ENCODE data around the gene PLPP2.

Gene PLPP2

DNA sequence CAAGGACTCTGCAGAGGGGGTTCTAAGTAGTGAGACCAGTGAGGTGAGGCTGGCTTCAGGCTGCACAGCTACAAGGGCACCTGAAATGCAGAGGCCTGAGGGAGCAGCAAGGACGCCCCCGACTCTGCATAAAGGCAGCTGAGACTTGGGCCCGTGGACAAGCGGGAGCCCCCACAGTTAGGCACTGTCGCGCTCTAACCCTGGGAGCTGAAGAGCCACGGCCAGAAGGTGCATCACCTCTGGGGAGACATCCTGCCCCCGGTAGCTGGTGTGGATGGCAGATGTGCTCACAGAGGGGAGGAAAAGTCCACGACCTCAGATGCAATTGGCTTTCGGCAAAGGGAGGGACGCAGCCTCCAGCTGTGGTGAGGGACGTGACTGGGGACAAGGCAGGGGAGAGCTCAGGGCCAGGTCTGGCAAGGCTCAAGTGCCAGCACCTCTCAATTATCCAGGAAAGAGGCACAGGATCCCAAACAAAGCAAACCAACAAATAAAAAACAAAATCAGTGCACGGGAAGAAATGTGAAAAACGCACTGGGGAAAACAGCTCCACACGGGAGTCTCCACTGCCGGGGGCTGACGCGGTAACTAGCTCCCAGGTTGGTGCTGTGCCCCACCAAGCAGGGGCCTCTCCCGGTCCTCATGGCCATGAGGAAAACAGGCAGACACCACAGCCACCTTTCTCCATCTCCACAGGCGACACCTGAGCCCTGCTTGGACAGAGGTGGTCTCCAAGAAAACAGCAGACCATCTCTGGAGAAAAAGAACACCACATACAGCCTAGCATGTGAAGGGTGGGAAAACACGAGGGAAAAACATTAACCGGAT is 23.0 kb upstream of the PLPP2 start:
- no peak for DNase-seq

DNA sequence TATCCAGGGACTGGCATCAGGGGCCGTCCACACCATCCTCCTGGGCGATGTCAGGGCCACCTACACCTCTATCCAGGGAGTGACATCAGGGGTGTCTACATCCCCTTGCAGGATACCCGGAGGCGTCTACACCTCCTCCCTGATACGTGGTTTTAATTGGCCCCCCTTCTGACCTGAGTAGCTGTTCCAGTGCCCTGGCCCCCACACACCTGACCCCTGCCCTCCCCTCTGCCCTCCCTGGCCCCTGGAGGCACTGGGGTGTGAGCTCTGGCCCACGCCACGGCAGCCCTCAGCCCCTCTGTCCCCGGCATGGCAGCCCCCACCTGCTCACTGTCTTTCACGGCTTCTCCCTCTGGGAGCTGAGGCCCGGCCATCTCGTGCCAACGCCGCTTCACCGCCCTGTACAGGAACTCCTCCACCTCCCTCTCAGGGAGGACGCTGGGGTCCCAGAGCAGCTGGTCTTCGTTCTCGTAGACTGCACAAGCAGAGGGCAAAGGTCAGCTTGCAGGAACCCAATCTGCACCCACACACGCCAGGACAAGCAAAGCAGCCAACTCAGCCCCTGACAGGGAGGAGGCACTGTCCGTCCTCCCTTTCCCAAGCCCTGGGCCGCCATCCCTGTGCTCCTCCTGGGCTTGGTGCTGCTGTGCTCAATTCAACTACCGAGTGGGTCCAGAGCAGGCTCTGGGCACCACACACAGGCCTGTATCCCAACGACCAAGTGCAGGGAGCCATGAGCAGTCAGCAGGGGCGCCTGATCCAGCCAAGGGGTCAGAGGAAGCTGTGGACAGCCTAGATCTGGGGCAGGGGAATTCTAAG is 22.2 kb upstream of the PLPP2 start:
- DNase-seq: no peak

DNA sequence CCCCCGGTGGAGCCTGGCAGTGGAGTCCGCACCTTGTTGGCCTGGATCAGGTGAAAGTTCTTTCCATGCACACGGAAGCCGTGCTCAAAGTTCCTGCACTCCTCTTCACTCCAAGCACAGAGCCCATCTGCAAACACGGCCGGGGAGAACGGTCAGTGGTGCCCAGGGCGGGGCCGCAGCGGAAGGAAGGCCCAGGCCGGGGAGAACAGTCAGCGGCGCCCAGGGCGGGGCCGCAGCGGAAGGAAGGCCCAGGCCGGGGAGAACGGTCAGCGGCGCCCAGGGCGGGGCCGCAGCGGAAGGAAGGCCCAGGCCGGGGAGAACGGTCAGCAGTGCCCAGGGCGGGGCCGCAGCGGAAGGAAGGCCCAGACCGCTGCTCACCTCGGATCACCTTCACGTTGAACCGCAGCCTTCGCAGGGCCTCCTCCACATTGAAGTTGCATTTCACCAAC is 20.6 kb upstream of the PLPP2 start:
- no peak for DNase-seq

DNA sequence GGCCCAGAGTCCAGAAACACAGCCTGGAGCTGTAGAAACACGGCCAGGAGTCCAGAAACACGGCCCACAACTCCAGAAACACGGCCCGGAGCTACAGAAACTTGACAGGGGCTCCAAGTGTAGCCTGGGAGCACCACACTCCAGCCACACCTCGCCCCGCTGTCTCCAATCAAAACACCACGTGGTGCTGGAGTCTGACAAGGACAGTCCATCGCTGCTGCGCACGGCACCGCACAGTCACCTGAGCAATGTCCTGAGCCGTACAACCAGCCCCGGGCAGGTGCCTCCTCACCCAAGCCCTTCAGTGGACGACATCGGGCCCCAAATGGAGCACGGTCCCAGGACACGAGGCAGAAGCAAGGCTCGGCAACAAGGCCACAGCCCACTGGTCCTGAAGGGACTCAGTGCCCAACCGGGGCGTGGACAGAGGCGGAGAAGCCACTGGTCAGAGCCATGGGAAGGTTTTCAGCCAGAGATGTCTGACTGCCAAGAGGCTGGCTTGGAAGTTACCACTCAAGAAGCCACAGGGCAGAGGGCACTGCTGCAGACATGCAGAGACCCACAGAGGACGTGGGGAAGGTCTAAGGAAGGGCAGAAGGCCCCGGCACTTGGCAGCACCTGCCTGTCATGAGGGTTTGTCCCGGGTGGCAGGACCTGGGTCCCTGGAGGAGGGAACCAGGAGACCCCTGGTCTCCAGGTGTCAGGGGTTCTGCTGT is 19.7 kb upstream of the PLPP2 start:
- DNase-seq: no peak

DNA sequence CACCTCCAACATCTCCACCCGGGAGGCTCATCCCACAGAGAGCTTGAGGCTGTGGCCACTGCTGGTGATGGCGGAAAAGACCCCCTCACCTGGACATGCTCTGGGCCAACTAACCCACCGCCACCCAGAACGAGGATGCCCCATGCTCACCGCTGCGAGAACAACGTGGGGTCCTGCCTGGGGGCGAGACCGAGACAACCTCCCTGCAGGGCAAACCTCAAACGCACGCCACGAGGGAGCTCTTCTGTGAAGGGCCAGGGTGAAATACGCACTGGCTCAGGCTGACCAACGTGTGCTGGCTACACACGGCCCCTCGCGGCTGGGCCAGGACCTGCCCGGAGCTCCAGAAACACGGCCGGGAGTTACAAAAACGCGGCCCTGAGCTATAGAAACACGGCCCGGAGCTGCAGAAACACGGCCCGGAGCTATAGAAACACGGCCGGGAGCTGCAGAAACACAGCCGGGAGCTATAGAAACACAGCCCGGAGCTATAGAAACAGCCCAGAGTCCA is 19.0 kb upstream of the PLPP2 start:
- no peak for DNase-seq

DNA sequence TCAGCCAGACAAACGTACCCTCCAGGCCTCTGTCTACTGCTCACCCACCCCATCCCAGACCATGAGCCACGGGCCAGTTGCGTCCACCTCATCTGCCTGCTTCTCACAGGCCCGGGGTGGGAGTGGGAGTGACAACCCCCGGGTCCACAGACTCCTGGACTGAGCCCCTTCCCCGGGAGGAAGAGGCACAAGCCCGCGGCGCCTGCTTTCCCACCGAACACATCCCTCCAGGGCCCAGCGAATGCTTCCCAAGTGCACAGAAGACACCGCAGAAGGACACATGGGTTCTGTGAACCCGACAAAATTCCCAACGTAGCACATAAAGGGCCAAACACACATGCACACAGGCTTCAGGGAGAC is 18.0 kb upstream of the PLPP2 start:
- no peak for DNase-seq

DNA sequence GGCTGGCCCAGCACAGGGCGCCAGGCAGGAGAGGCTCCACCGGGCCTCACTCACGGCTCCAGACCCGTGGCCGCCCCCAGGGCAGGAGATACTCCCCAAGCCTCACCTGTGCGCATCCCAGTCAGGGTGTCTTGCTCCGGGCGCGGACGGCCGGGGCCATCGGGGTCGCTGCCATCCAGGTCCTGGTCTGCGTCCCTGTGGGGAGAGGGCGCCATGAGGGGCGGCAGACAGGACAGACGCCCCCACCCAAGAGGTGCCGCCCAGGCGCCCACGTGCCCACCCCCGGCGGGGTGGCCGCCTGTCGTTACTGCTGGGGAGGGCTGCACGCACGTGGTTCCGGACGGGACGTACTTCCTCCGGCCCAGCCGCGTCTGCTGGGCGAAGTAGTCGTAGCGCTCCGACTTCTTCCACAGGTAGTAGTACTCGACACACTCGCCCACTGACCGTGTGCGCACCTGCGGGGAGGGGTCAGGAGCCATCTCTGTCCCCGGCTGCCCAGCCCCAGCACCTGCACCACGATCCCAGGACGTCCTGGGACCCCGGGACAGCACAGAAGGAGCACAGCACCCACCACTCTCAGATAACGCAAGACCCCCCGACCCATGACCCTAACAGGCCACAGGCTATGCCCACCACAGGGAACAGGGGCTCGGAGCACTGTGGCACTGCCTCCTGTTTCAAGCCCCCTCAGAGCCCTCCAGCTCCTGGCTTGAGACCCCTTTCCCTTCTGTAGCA is 17.4 kb upstream of the PLPP2 start:
- no peak for DNase-seq

DNA sequence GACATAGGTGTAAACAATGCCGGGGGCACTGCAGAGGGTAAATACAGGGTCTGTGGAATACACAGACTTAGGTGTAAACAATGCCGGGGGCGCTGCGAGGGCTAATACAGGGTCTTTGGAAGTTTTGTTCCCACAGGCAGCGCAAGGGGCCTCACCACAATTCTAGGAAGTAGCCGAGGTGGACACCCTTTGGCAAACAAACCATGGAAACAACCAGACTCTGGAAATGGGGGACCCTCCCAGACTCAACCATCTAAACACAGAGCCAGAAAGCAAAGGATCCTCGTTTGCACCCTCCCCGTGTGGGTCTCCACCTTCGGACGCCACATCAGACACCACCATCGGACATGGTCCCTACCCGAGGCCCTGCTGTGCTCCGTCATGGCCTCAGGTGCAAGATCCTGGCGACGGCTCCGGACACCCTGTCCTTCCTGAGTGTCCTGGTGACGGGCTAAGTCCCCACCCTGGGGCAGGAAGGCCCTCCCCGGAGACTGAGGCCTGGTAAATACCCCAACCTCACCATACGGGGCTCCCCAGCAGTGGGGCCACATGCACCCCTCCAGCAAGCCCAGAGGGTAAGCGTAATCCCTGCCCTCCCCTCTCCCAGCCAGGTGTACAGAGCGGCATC is 16.7 kb upstream of the PLPP2 start:
- no peak for DNase-seq

DNA sequence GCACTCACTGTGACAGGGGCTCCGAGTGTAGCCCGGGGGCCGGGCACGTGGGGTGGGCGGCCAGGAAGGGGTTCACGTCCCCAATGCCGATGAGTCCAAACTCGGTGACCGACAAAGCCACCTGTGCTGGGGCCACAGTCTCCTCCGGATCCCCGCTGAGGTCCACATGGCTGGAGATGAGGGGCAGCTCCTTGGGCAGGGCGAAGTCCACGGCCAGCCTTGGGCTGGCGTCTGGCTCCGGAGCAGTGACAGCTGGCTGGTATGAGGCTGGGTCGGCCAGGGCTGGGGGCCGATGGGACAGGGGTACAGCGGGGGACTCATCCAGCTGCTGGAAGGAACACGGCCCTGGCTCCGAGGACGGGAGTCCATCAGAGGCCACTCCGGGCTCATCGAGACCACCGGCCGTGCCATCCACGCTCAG is 15.9 kb upstream of the PLPP2 start:
- no peak for DNase-seq

DNA sequence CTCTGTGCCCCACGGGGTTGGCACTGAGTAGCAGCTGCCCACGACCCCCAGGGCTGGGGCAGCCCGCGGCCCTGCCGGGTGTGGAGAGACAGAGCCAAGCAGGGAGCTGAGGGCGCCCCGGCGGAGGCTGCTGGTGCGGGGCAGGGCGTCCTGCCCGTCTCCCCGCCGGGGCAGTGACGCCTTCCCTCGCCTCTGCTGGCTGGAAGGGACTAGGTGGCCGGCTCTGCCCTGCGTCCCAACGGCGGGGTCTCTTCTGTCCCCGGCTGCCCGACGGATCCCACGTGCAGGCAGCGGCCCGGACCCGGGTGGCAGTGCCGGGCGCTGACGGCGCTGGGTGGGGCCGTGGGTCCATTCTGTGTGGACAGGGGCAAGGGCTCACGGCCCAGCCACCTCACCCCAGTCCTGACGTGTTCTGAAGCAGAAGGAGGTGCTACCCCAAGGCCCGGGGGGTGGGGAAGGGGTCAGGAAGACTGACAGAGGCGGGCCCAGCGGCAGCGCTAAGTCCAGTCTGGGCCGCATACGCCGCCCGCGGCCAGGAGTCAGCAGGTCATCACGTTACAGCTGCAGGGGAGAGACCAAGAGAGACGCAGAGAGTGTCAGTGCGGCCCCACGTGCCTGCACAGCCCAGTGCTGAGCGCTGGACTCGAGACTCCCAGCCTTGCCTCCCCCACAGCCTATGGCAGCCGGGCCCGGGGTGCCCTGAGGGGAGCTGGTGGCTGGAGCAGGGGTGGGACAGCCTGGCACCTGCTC is 15.1 kb upstream of the PLPP2 start:
- no peak for DNase-seq

DNA sequence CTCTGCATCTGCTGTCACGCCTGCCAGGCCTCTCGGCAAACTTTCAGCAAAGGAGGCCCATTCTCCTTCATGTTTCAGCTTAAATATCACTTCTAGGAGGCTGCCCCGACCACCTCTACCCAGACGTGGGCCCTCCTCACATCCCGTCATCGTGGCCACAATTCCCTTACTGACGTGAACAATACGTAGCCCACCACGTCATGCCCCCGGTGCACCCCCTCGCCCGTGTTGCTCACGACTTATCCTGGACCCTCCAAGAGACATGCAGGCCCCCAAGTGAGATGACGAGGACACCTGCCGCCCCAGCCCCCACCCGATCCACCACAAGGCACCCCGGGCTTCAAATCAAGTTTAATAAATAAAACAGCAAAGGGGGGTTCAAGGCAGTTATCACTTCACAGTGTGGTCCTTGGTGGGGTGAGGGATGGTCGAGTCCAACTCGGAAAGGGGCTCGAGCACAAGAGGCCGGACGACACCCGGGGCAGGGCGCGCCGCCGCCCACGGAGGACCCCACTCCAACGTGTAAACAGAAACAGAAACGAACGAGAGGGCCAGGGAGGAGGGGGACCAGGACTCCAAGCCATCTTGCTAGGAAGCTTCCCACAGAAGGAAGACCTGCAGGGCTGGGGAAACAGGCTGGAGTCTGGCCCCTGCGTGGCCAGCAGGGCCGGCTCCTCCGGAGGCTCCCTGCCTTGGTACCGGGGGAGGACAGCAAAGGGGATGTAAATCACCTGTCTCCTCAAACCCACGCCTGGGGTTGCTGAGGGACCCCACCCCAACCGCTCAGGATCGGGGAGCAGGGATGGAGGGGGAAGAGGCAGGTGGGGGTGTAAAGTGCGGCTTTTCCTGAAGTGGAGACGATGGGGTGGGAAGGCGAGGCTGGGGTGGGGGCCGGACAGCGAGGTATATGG is 14.3 kb upstream of the PLPP2 start:
- no peak for DNase-seq

DNA sequence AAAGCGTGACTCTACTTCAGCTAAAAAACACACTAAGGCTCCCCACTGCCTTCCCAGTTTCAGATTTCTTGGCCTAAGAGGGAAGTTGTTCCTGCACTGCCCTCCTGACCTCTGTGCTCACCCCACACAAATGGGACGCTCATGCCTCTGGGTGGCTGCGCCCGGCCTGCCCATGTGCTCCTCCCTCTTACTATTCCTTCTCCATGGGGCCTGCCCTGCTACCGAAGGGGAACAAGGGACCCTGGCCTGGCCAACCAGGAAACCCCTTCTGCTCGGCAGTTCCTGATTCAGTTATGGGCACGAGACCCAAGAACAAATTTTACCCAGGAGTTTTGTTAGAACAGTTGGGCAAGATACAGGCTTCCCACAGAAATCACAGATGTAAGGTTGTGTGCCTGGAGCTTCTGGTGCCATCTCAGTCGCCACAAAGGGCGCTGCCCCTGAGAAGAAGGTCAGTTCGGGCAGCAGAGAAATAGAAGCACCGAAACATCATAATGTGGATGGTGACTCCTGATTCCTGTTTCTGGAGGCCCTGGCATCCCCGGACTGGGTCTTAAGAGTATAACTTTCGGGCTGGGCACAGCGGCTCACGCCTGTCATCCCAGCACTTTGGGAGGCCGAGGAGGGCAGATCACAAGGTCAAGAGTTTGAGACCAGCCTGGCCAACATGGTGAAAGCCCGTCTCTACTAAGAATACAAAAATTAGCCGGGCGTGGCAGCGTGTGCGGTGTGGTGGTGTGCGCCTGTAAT is 5.4 kb upstream of the PLPP2 start:
- no peak for DNase-seq

DNA sequence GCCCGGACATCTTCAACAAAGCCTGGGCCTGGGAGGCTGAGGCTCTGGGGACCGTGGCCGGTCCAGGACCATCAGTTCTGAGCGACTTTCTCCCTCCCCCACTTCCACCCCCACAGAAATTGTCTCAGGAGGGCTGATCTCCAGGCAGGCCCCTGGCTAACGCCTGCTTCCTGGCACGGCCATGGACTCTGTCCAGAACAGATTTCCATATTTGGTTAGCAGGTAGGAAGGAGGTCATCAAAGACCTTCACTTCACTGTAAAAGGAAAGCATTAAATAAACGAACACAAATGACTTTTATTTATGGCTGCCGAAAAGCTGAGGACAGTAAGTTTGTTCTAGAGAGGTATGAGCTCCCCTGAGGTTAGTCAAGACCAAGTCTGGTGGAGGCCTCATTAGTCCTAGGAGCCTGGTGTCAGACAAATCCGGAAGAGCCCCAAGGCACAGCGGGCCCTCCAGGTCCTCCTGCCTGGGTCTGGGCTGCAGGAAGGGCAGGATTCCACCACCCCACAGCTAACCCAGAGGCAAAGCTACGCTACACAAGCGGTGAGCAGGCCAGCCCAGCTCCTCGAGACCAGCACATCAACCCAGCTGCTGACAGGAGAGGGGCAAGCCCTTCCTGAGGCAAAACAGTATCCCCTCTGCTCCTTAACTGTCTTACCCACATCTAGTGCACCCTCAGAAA is 4.6 kb upstream of the PLPP2 start:
- DNase-seq: no peak

DNA sequence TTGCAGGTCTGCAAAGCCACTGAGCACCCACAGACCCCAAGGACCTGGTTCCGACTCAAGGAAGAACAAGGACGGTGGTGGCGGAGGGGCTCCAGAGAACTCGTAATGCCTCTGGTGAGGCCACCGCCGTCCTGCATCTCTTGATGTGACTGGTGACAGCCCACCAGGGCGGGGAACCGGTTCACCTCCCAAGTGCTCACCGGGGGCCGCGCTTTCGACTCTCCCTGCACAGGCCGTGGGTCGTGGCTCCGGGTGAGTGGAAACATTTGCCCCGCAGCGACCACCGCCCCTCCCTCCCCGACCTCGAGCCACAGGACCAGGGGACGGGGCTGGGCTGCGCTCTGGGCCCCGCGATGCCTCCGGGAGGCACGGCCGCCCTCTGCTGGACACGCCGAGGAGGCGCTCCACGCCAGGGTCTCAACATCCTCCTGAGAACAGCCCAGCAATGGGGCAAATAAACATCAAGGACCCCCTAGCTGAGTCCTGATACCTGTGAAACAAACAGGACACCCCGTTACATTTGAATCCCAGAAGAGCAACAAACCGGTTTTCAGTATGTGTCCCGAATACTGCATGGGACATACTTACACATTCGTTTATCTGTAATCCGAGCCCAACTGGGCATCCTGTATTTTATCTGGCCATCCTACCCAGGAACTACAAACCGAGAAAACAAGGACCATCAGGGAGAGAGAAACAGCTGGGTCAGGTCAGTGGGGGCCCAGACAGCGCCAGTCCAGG is 3.9 kb upstream of the PLPP2 start:
- peak; percentile 36 for DNase-seq

DNA sequence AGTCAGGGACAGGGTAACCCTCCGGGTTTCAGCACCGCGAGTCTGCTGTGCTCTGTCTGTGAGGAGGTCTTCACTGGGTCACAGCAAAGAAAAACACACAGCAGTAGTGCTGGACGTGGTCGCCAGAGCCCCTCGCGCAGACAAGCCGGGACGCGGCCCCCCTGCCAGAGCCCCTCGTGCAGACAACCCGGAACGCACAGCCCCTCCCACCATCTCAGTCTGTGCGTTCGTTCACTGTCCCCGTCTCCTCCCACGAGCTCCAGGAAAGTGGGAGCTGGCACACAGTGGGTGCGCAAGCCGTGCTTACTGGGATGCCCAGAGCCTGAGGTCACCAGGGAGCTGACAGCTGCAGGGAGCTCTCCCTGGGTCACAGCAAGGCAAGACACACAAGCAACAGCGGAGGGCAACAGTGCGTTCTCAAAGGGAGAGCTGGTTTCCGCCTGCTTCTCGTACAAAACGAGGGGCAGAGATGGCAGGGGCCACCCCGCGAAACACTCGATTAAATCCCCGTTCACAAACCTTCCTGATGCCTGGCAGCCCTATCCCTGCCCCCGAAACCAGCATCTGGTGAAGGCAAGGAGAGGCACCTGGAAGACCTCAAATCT is 3.2 kb upstream of the PLPP2 start:
- DNase-seq: no peak

DNA sequence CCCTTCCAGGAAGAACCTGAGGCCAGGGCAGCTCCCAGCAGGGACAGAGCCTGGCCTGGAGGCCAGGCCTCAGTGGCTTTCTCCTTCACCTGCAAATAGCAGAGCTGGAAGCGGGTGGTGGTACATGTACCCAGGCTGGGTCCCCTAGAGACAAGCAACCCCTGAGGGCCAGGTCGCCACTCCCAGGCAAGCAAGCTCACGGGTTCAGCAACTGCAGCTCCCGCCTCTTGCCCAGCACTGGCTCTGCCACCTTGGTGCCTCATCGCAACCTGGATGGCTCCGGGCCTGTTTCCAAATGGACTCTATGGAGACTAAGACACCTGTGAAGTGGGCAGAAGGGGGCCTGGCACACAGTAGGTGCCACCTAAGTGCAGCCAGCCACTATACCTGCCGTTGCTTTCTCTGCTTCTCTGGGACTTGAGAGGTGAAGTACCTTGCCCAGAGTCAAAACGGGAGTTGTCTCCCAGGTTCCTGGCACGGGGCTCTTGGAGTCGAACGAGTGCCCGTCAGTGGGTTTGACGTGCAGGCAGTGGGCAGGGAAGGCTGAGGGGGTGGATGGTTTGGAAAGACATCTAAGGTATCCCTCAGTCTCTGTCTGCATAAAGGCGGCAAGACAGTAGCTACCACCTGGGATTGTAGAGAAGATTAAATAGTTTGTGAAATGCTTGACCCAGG is 2.4 kb upstream of the PLPP2 start:
- no peak for DNase-seq

DNA sequence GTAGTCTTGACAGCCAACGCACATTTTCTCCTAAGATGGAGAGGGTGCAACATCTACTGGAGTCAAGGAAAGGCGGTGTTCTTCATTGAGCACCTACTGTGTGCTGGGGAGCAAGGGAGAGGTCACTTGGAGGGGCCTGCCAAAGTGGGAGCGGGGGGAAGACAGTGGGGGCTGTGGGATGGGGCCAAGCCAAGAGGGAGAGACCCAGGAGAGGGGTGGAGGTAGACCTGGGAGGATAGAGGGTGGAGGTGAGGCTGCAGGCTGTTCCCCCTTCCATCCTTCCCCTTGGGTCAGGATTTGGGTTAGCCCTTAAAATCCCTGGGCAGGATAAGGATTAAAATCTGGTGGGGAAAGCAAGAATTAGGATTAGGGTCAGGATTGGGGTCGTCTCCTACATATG is 1.7 kb upstream of the PLPP2 start:
- no peak for DNase-seq

All from CD4-positive, alpha-beta T cell treated with Interleukin-12 subunit alpha and Interleukin-12 subunit beta, for 1 hour (primary cell).